Loucy (cell line): ENCODE measurements around the gene PTBP1.

ENCODE experiments used
- H2AFZ ChIP-seq: fragments of 200-600 bp; sonication (generic); 2 replicates; pipeline ENCODE4 v1.6.0; 2016; ENCODE audit warnings: antibody characterized with exemption, mild to moderate bottlenecking, low read length, moderate library complexity
- H3F3A ChIP-seq: fragments of 200-600 bp; 2 replicates; pipeline ENCODE4 v1.6.0; 2016; ENCODE audit warnings: antibody characterized with exemption, low read depth, mild to moderate bottlenecking
- H3K27me3 ChIP-seq: fragments of 200-600 bp; sonication (generic); 2 replicates; pipeline ENCODE4 v1.6.1; 2014; ENCODE audit warnings: low read length, mild to moderate bottlenecking; ENCODE audit not compliant: insufficient read depth, poor library complexity, severe bottlenecking
- H3K36me3 ChIP-seq: fragments of 200-600 bp; sonication (generic); 2 replicates; pipeline ENCODE4 v1.6.1; 2016; ENCODE audit warnings: low read length; ENCODE audit not compliant: insufficient read depth
- H3K4me1 ChIP-seq: fragments of 200-600 bp; sonication (generic); 2 replicates; pipeline ENCODE4 v1.5.1; 2014; ENCODE audit warnings: low read length, mild to moderate bottlenecking; ENCODE audit not compliant: insufficient read depth, poor library complexity, severe bottlenecking
- H3K4me2 ChIP-seq: fragments of 200-600 bp; sonication (generic); 2 replicates; pipeline ENCODE4 v1.6.0; 2014; ENCODE audit warnings: antibody characterized with exemption, low read length, low read depth, mild to moderate bottlenecking; ENCODE audit not compliant: poor library complexity, severe bottlenecking
- H3K4me3 ChIP-seq: fragments of 200-600 bp; sonication (generic); 2 replicates; pipeline ENCODE4 v1.5.1; 2014; ENCODE audit warnings: low read length, mild to moderate bottlenecking, mixed read lengths; ENCODE audit not compliant: poor library complexity, severe bottlenecking
- H3K79me2 ChIP-seq: fragments of 200-600 bp; sonication (generic); 2 replicates; pipeline ENCODE4 v1.6.1; 2014; ENCODE audit warnings: low read length; ENCODE audit not compliant: insufficient read depth
- H3K9ac ChIP-seq: fragments of 200-600 bp; sonication (generic); 2 replicates; pipeline ENCODE4 v1.6.0; 2014; ENCODE audit warnings: mild to moderate bottlenecking, low read depth, low read length, moderate library complexity; ENCODE audit not compliant: poor library complexity, severe bottlenecking
- H3K9me2 ChIP-seq: fragments of 200-600 bp; sonication (generic); replicated peaks from 2 replicates; pipeline ENCODE4 v1.6.1; 2016; ENCODE audit warnings: low read depth, low read length, mixed read lengths
- H3K9me3 ChIP-seq: fragments of 200-600 bp; sonication (generic); 2 replicates; pipeline ENCODE4 v1.6.1; 2014; ENCODE audit warnings: mild to moderate bottlenecking, antibody characterized with exemption, low read length, low read depth; ENCODE audit not compliant: insufficient read depth
- H4K20me1 ChIP-seq: fragments of 200-600 bp; sonication (generic); 2 replicates; pipeline ENCODE4 v1.6.0; 2014; ENCODE audit warnings: antibody characterized with exemption, low read length, mild to moderate bottlenecking; ENCODE audit not compliant: insufficient read depth, poor library complexity, severe bottlenecking
- EZH2phosphoT487 ChIP-seq: fragments of 200-600 bp; IDR thresholded peaks from 2 replicates; pipeline ENCODE4 v1.6.1; 2018; ENCODE audit warnings: antibody characterized with exemption, mild to moderate bottlenecking, moderate library complexity, borderline replicate concordance
- TF ChIP-seq, protein P1 (sequence below): fragments of 200-600 bp; sonication (generic); conservative IDR thresholded peaks from 2 replicates; pipeline ENCODE4 v1.5.1; 2014; ENCODE audit warnings: mild to moderate bottlenecking, antibody characterized with exemption, low read length

Gene PTBP1

GRCh38 chr19:782878-783668, 14.2 kb upstream of the PTBP1 start:
- Histone ChIP-seq H3K79me2 (no peaks in the 10 kb centered on the region), H3K36me3 (no peaks in the 10 kb centered on the region), H3F3A (no peaks in the 10 kb centered on the region)

GRCh38 chr19:784541-784940, 12.7 kb upstream of the PTBP1 start:
- no peak overlapping the region for H3K9ac ChIP-seq
- H3K9me3 ChIP-seq, result no peaks in the 10 kb centered on the region
- no peak overlapping the region for H2AFZ ChIP-seq
- no peaks in the 10 kb centered on the region for H3K36me3 ChIP-seq
- H3K9me2 ChIP-seq, result no peaks in the 10 kb centered on the region
- H3K4me2 ChIP-seq, result no peak overlapping the region
- H3F3A ChIP-seq, result no peaks in the 10 kb centered on the region
- no peaks in the 10 kb centered on the region for H3K4me1 ChIP-seq
- H3K79me2 ChIP-seq, result no peaks in the 10 kb centered on the region
- H3K27me3 ChIP-seq, result no peaks in the 10 kb centered on the region
- no peak overlapping the region for H3K4me3 ChIP-seq
- H4K20me1 ChIP-seq, result no peaks in the 10 kb centered on the region
- TF ChIP-seq, protein P1, sequence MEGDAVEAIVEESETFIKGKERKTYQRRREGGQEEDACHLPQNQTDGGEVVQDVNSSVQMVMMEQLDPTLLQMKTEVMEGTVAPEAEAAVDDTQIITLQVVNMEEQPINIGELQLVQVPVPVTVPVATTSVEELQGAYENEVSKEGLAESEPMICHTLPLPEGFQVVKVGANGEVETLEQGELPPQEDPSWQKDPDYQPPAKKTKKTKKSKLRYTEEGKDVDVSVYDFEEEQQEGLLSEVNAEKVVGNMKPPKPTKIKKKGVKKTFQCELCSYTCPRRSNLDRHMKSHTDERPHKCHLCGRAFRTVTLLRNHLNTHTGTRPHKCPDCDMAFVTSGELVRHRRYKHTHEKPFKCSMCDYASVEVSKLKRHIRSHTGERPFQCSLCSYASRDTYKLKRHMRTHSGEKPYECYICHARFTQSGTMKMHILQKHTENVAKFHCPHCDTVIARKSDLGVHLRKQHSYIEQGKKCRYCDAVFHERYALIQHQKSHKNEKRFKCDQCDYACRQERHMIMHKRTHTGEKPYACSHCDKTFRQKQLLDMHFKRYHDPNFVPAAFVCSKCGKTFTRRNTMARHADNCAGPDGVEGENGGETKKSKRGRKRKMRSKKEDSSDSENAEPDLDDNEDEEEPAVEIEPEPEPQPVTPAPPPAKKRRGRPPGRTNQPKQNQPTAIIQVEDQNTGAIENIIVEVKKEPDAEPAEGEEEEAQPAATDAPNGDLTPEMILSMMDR, result no peak
- no peak for TF ChIP-seq EZH2phosphoT487

More at GRCh38 chr19:782878-783668, 14.2 kb upstream of the PTBP1 start:
- H4K20me1 ChIP-seq, result no peaks in the 10 kb centered on the region
- TF ChIP-seq EZH2phosphoT487, result no peak
- TF ChIP-seq, protein P1, result no peak
- no peak overlapping the region for H3K4me2 ChIP-seq
- H2AFZ ChIP-seq, result no peak overlapping the region
- H3K9me3 ChIP-seq, result no peaks in the 10 kb centered on the region
- H3K4me3 ChIP-seq, result no peak overlapping the region
- H3K4me1 ChIP-seq, result no peaks in the 10 kb centered on the region
- H3K9ac ChIP-seq, result no peak overlapping the region
- H3K9me2 ChIP-seq, result no peaks in the 10 kb centered on the region
- no peaks in the 10 kb centered on the region for H3K27me3 ChIP-seq

- Histone ChIP-seq H2AFZ (no peak overlapping the region), H3K4me3 (no peak overlapping the region), H3K27me3 (no peaks in the 10 kb centered on the region), H3F3A (no peaks in the 10 kb centered on the region), H4K20me1 (no peaks in the 10 kb centered on the region), H3K79me2 (no peaks in the 10 kb centered on the region), H3K9ac (no peak overlapping the region), H3K36me3 (no peaks in the 10 kb centered on the region), H3K9me3 (no peaks in the 10 kb centered on the region), H3K4me1 (no peaks in the 10 kb centered on the region), H3K9me2 (no peaks in the 10 kb centered on the region), H3K4me2 (no peak overlapping the region)
- TF ChIP-seq, protein P1, result no peak
- TF ChIP-seq EZH2phosphoT487, result no peak
These were observed 9.7 kb upstream of the PTBP1 start for GRCh38 chr19:787536-787935.
